Suprapubic skin (tissue), 4 donors: ENCODE measurements around the gene RPL34. TPM values are rescaled to one million over a fixed set of nuclear protein-coding genes. Genes with fewer than 3 reads are reported as not detected.

Experiments
- DNase-seq, 2 donors: peaks; one replicate each; pipeline ENCODE4 v3.0.0-alpha.2; 2019; ENCODE audit warnings: low spot score in 2 of 2
- H3K27ac ChIP-seq: fragments of 200-600 bp; sonication (generic); one replicate; pipeline ENCODE4 v1.5.1; 2019
- H3K27me3 ChIP-seq: fragments of 200-600 bp; sonication (generic); one replicate; pipeline ENCODE4 v1.5.1; 2019
- H3K36me3 ChIP-seq: fragments of 200-600 bp; sonication (generic); one replicate; pipeline ENCODE4 v1.5.1; 2019
- H3K4me1 ChIP-seq: fragments of 200-600 bp; sonication (generic); one replicate; pipeline ENCODE4 v1.5.1; 2019
- H3K4me3 ChIP-seq: fragments of 200-600 bp; sonication (generic); one replicate; pipeline ENCODE4 v1.5.1; 2019; ENCODE audit warnings: mild to moderate bottlenecking
- H3K9me3 ChIP-seq: fragments of 200-600 bp; sonication (generic); one replicate; pipeline ENCODE4 v1.5.1; 2019
- EP300 ChIP-seq: sonication (generic); formaldehyde crosslinking; IDR thresholded peaks from one replicate; pipeline ENCODE4 v1.6.1; 2017; ENCODE audit warnings: antibody characterized with exemption
- POLR2A ChIP-seq, 2 donors: fragments of 450-650 bp; IDR thresholded peaks; one replicate each; pipeline ENCODE4 v1.6.1; 2017; ENCODE audit warnings: antibody characterized with exemption in 2 of 2, mild to moderate bottlenecking in 2 of 2, moderate library complexity in 2 of 2
- POLR2AphosphoS5 ChIP-seq, 3 donors: sonication (generic); formaldehyde crosslinking; IDR thresholded peaks; one replicate each; pipeline ENCODE4 v1.6.1; 2017; ENCODE audit warnings: antibody characterized with exemption in 3 of 3
- WGBS: methylation state at CpG from one replicate; pipeline ENCODE4 v1.1.5; 2018; 5-methylcytosine and 5-hydroxymethylcytosine counted together
- total RNA-seq, 4 donors: library from RNA; depleted of rRNA; stranded (reverse); fragments of >200 nt; gene quantifications; one replicate each; pipeline ENCODE4 v1.1.0, GENCODE V29; 2016
- TF ChIP-seq, protein P1 (sequence below), 2 donors: fragments of 200-600 bp in 1 of 2; fragments of 450-650 bp in 1 of 2; sonication (generic) in 1 of 2; IDR thresholded peaks; one replicate each; pipeline ENCODE4 v1.5.1; 2016 to 2019; ENCODE audit warnings: antibody characterized with exemption in 2 of 2, mild to moderate bottlenecking in 1 of 2, moderate library complexity in 1 of 2

RPL34 gene
- 1,000 to 10,000 TPM in 2 of 4 donors, 100 to 1,000 TPM in 2; 704 to 1,066 (median 979) TPM for total RNA-seq

DNA sequence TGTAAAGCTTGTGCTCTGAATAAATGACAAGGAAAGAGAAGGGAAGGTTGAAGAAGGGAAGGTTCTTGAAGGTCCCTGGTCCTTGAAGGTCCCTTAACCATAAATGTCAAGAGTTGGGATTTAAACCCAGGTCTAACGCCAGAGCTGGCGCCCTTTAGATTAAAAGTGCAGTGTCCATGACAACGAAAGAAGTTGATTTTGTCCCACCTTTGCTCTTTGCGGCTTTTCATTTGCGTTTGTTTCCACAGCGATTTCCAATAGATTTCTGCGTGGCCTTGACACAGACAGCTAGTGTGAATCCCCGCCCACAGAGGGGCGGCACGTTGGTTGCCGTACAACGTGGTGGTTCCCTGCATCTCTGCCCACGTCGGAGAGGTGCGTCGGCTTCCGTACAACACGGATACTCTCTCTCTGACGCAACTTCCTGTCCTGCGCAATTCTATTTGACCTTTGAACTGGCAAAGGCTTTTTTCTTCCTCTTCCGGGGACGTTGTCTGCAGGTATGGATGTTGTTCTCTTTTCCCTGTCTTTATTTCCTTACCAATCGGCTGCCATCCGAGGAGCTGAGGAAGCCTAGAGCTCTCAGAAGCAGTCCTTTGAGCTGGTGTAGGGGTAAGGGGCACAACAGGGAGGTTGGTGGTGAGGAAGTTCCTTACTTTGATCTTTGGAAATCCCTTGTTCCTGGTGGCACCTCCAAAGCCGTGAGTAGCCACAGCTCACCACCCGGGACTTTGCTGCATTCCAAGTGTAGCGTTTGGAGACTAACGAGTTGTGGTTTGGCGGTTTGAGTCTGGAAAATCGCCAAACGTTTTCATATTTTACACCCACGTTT lies at the start of gene RPL34:
TSS of gene RPL34 (plus strand) at position 476 of the 832 bp plus-strand sequence. CDS start 1,384 bp downstream, outside the sequence.
- 1% methylated on average over 32 of the region's 32 CpGs for WGBS

DNA sequence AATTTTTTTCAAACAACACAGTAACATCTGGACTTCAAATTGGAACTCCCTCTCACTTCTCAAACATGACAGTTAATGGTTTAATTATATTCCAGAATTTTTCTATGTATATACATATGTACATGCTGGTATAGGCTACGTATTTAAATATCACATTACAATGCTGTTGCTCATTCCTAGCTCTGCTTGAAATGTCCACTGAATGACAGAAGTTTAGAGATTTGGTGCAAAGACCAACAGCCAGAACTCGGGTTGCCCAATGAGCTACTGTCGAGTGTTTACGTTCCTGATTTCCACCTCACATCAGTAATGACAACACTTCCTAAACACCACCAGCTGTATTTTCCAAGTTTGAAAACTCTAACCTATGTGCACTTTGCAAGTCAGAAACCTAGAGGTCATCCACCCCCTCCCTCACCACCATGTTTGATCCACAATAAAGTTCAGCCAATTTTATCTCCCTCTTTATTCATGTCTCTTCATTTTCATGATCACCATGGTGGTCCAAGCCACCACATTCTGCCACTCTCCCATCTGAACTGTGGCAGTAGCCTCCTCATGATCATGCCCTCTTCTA lies 49.3 kb upstream of the RPL34 start:
- Histone ChIP-seq H3K4me3 (no peak overlapping the region), H3K4me1 (no peaks in the 10 kb centered on the region), H3K27me3 (no peaks in the 10 kb centered on the region), H3K9me3 (no peaks in the 10 kb centered on the region), H3K27ac (no peak overlapping the region), H3K36me3 (no peaks in the 10 kb centered on the region)
- 69% methylated on average over 4 of the region's 4 CpGs for WGBS
- no peak for DNase-seq
- TF ChIP-seq POLR2AphosphoS5 (IDR thresholded peaks at IDR 0.05), result no peak
- no peak for TF ChIP-seq POLR2A (IDR thresholded peaks at IDR 0.05)
- TF ChIP-seq EP300, result no peak
- TF ChIP-seq, protein P1, sequence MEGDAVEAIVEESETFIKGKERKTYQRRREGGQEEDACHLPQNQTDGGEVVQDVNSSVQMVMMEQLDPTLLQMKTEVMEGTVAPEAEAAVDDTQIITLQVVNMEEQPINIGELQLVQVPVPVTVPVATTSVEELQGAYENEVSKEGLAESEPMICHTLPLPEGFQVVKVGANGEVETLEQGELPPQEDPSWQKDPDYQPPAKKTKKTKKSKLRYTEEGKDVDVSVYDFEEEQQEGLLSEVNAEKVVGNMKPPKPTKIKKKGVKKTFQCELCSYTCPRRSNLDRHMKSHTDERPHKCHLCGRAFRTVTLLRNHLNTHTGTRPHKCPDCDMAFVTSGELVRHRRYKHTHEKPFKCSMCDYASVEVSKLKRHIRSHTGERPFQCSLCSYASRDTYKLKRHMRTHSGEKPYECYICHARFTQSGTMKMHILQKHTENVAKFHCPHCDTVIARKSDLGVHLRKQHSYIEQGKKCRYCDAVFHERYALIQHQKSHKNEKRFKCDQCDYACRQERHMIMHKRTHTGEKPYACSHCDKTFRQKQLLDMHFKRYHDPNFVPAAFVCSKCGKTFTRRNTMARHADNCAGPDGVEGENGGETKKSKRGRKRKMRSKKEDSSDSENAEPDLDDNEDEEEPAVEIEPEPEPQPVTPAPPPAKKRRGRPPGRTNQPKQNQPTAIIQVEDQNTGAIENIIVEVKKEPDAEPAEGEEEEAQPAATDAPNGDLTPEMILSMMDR (IDR thresholded peaks at IDR 0.05), result no peak

More for the DNA sequence above, at the start of gene RPL34:
- TF ChIP-seq POLR2A (IDR thresholded peaks at IDR 0.05) (peak; percentile 86 to 95), POLR2AphosphoS5 (IDR thresholded peaks at IDR 0.05) (peak; percentile 97 to 99 (median 98))
- TF ChIP-seq, protein P1 (IDR thresholded peaks at IDR 0.05), result no peak
- H3K4me1 ChIP-seq, result peaks cover 35% of the 10 kb centered on the region
- no peaks in the 10 kb centered on the region for H3K9me3 ChIP-seq
- DNase-seq, result peak; percentile 98
- peak within 1 kb of the TSS; percentile 77 for H3K4me3 ChIP-seq
- peak within 1 kb of the TSS; percentile 88 for H3K27ac ChIP-seq
- H3K36me3 ChIP-seq, result peaks cover 34% of the 10 kb centered on the region
- no peaks in the 10 kb centered on the region for H3K27me3 ChIP-seq

DNA sequence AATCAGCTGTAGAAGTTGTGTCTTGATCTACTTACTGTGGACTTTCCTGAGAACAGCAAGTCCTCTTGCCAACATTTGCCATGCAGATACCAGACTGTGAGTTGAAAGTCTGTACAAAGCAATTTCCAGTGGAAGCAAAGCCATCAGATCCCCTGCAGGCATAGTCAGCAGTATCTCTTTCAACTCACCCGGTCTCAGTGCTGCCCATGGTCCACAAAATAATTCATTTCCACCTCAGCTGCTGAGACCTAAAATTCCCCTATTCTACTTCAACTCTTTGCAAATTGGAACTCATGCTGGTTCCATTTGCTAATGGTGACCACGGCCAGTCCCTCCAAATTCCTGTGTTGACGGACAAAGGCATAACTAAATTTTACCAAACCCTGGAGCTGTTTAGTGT lies 46.0 kb upstream of the RPL34 start:
- Histone ChIP-seq H3K27me3 (no peaks in the 10 kb centered on the region), H3K9me3 (no peaks in the 10 kb centered on the region), H3K36me3 (no peaks in the 10 kb centered on the region), H3K4me1 (no peaks in the 10 kb centered on the region), H3K27ac (no peak overlapping the region), H3K4me3 (no peak overlapping the region)
- 84% methylated on average over 3 of the region's 3 CpGs for WGBS
- no peak for DNase-seq
- no peak for TF ChIP-seq POLR2A (IDR thresholded peaks at IDR 0.05)
- TF ChIP-seq, protein P1 (IDR thresholded peaks at IDR 0.05), result no peak
- TF ChIP-seq EP300, result no peak
- TF ChIP-seq POLR2AphosphoS5 (IDR thresholded peaks at IDR 0.05), result no peak

DNA sequence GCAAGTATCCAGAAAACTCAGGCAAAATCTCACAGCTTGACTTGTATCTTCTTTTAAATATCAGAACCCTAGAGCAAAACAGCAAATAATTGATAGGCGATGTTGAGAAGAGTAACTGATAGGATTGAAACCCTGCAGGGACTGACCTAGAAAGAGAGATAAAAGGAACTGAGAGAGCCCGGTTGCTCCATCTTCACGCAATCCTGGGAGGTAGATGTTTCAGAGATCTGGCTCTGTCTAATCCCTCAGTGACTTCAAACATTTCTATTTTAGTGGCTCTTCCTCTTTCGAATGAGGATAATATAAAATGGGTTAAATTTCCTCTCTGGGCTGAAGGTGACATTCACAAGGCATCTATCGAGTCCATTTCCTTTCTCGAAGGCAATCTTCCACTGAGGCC lies 39.3 kb upstream of the RPL34 start:
- no peaks in the 10 kb centered on the region for H3K36me3 ChIP-seq
- H3K4me3 ChIP-seq, result no peak overlapping the region
- 64% methylated on average over 6 of the region's 6 CpGs for WGBS
- no peaks in the 10 kb centered on the region for H3K4me1 ChIP-seq
- no peak overlapping the region for H3K27ac ChIP-seq
- H3K27me3 ChIP-seq, result no peaks in the 10 kb centered on the region
- no peak for DNase-seq
- no peaks in the 10 kb centered on the region for H3K9me3 ChIP-seq
- TF ChIP-seq POLR2AphosphoS5 (IDR thresholded peaks at IDR 0.05), result no peak
- TF ChIP-seq EP300, result no peak
- no peak for TF ChIP-seq POLR2A (IDR thresholded peaks at IDR 0.05)
- TF ChIP-seq, protein P1 (IDR thresholded peaks at IDR 0.05), result no peak

DNA sequence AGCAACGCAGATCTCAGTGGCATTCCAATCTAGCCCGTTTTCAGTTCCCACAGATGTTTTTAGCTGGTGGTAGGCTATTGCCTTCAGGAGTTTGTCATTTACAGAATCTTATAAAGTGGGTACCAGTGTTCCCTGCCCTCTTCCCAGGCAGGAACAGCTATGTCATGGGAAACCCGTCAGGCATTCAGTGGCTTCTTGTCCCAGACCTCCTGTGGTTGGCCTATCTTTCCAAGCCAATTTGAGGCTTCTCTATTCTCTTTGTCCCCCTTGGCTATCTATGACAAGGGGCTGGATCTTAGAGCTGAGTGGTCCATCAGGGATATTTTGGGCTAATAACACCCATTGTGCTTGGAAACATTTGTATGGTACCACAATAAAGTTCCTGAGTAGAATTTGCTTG lies 33.6 kb upstream of the RPL34 start:
- WGBS, result 77% methylated on average over 3 of the region's 3 CpGs
- no peaks in the 10 kb centered on the region for H3K9me3 ChIP-seq
- H3K4me3 ChIP-seq, result no peak overlapping the region
- no peaks in the 10 kb centered on the region for H3K27me3 ChIP-seq
- H3K27ac ChIP-seq, result no peak overlapping the region
- DNase-seq, result no peak
- no peaks in the 10 kb centered on the region for H3K4me1 ChIP-seq
- TF ChIP-seq, protein P1 (IDR thresholded peaks at IDR 0.05), result no peak
- TF ChIP-seq POLR2A (IDR thresholded peaks at IDR 0.05) (no peak), EP300 (no peak), POLR2AphosphoS5 (IDR thresholded peaks at IDR 0.05) (no peak)
- H3K36me3 ChIP-seq, result no peaks in the 10 kb centered on the region
